ENCODE data around the gene TFAP2B. TPM values are rescaled to one million over a fixed set of nuclear protein-coding genes. Genes with fewer than 3 reads are reported as not detected.

Gene TFAP2B
- polyA plus RNA-seq, 1 donor from 2014 or later = not detected

DNA sequence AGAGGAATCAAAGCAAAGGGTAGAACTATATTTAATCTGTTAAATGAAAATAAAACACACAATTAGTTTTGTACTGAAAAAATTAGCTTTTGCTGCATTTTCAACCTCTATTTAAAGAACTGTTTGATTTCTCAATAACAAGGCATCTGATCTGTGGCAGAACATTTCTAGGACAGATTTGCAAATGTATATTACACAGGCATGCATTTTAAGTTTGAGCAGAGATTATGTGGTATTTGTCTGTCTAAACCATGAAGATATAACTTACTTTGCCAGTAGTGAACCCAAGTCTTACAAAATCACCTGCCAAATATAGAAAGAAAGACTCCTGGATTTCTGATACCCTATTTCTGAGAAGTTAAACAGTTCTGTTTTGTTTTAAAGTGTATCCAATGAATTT lies 71.9 kb downstream of the TFAP2B start:
- Histone ChIP-seq H3K4me3 (ENCODE audit: low read length) (no peak overlapping the region), H3F3A (ENCODE audit: insufficient read depth, low read length, poor library complexity, severe bottlenecking) (no peaks in the 10 kb centered on the region), H3K79me2 (replicated peaks; ENCODE audit: insufficient read depth, low read length) (no peaks in the 10 kb centered on the region), H3K36me3 (ENCODE audit: insufficient read depth, low read length) (no peaks in the 10 kb centered on the region), H3K9me2 (ENCODE audit: insufficient read depth, low read length) (no peaks in the 10 kb centered on the region), H3K4me2 (ENCODE audit: low read length) (no peak overlapping the region), H3K9me3 (ENCODE audit: low read length) (no peaks in the 10 kb centered on the region), H2AFZ (ENCODE audit: low read depth, low read length) (no peak overlapping the region), H3K9ac (ENCODE audit: low read length) (no peak overlapping the region), H3K27me3 (ENCODE audit: insufficient read depth, low read depth, low read length) (no peaks in the 10 kb centered on the region), H3K27ac (ENCODE audit: low read length) (no peak overlapping the region), H4K20me1 (ENCODE audit: insufficient read depth) (no peaks in the 10 kb centered on the region)
- TF ChIP-seq SMC3 (conservative IDR thresholded peaks at IDR 0.05; ENCODE audit: poor library complexity) (no peak), MXI1 (conservative IDR thresholded peaks at IDR 0.05; ENCODE audit: poor library complexity, severe bottlenecking) (no peak), EP300 (conservative IDR thresholded peaks at IDR 0.05; ENCODE audit: poor library complexity, severe bottlenecking) (no peak)

DNA sequence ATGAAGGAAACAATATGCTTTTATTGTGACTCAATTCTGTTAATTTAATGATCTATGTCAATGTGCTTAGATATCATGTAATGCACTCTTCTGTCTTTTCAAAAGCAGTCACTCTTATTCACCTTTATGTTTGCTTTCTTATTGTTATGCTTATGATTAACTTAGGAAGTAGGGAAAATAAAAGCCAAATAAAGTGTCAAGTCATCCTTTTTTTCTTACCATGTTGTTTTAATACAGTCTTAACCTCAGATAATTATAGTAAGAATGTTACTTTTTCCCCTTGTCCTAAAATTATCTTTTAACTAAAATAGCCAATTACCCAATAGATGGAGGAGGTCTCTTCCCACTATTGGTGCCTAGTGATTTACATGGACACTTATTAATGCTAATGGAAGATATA lies 72.6 kb downstream of the TFAP2B start:
- no peak overlapping the region for H3K27ac ChIP-seq (ENCODE audit: low read length)
- no peaks in the 10 kb centered on the region for H3K79me2 ChIP-seq (replicated peaks; ENCODE audit: insufficient read depth, low read length)
- H3K4me2 ChIP-seq (ENCODE audit: low read length) = no peak overlapping the region
- H3K27me3 ChIP-seq (ENCODE audit: insufficient read depth, low read depth, low read length) = no peaks in the 10 kb centered on the region
- H2AFZ ChIP-seq (ENCODE audit: low read depth, low read length) = no peak overlapping the region
- H3K9me2 ChIP-seq (ENCODE audit: insufficient read depth, low read length) = no peaks in the 10 kb centered on the region
- H3K36me3 ChIP-seq (ENCODE audit: insufficient read depth, low read length) = no peaks in the 10 kb centered on the region
- H3K9ac ChIP-seq (ENCODE audit: low read length) = no peak overlapping the region
- H3K9me3 ChIP-seq (ENCODE audit: low read length) = no peaks in the 10 kb centered on the region
- no peaks in the 10 kb centered on the region for H3F3A ChIP-seq (ENCODE audit: insufficient read depth, low read length, poor library complexity, severe bottlenecking)
- H4K20me1 ChIP-seq (ENCODE audit: insufficient read depth) = no peaks in the 10 kb centered on the region
- H3K4me3 ChIP-seq (ENCODE audit: low read length) = no peak overlapping the region
- TF ChIP-seq, protein P1, sequence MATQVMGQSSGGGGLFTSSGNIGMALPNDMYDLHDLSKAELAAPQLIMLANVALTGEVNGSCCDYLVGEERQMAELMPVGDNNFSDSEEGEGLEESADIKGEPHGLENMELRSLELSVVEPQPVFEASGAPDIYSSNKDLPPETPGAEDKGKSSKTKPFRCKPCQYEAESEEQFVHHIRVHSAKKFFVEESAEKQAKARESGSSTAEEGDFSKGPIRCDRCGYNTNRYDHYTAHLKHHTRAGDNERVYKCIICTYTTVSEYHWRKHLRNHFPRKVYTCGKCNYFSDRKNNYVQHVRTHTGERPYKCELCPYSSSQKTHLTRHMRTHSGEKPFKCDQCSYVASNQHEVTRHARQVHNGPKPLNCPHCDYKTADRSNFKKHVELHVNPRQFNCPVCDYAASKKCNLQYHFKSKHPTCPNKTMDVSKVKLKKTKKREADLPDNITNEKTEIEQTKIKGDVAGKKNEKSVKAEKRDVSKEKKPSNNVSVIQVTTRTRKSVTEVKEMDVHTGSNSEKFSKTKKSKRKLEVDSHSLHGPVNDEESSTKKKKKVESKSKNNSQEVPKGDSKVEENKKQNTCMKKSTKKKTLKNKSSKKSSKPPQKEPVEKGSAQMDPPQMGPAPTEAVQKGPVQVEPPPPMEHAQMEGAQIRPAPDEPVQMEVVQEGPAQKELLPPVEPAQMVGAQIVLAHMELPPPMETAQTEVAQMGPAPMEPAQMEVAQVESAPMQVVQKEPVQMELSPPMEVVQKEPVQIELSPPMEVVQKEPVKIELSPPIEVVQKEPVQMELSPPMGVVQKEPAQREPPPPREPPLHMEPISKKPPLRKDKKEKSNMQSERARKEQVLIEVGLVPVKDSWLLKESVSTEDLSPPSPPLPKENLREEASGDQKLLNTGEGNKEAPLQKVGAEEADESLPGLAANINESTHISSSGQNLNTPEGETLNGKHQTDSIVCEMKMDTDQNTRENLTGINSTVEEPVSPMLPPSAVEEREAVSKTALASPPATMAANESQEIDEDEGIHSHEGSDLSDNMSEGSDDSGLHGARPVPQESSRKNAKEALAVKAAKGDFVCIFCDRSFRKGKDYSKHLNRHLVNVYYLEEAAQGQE (IDR thresholded peaks at IDR 0.05; ENCODE audit: borderline replicate concordance) = no peak
- TF ChIP-seq MXI1 (conservative IDR thresholded peaks at IDR 0.05; ENCODE audit: poor library complexity, severe bottlenecking) (no peak), RAD21 (conservative IDR thresholded peaks at IDR 0.05) (no peak), SMC3 (conservative IDR thresholded peaks at IDR 0.05; ENCODE audit: poor library complexity) (no peak), EZH2 (IDR thresholded peaks at IDR 0.05; ENCODE audit: borderline replicate concordance, insufficient read depth, low read length, poor library complexity, severe bottlenecking) (no peak), EP300 (conservative IDR thresholded peaks at IDR 0.05; ENCODE audit: poor library complexity, severe bottlenecking) (no peak), POLR2AphosphoS5 (IDR thresholded peaks at IDR 0.05) (no peak), TAF1 (IDR thresholded peaks at IDR 0.05; ENCODE audit: low read depth) (no peak)
- TF ChIP-seq, protein P2, sequence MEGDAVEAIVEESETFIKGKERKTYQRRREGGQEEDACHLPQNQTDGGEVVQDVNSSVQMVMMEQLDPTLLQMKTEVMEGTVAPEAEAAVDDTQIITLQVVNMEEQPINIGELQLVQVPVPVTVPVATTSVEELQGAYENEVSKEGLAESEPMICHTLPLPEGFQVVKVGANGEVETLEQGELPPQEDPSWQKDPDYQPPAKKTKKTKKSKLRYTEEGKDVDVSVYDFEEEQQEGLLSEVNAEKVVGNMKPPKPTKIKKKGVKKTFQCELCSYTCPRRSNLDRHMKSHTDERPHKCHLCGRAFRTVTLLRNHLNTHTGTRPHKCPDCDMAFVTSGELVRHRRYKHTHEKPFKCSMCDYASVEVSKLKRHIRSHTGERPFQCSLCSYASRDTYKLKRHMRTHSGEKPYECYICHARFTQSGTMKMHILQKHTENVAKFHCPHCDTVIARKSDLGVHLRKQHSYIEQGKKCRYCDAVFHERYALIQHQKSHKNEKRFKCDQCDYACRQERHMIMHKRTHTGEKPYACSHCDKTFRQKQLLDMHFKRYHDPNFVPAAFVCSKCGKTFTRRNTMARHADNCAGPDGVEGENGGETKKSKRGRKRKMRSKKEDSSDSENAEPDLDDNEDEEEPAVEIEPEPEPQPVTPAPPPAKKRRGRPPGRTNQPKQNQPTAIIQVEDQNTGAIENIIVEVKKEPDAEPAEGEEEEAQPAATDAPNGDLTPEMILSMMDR (IDR thresholded peaks at IDR 0.05; ENCODE audit: poor library complexity, severe bottlenecking) = no peak

Other genes with a start within 250 kb of the TFAP2B start
- gene TFAP2D, start 105.3 kb upstream of the TFAP2B start, polyA plus RNA-seq = not detected in 2 replicates

Data from neural cell (in vitro differentiated cells).